Measurements from ENCODE around the gene PTPRD. TPM values are rescaled to one million over a fixed set of nuclear protein-coding genes. Genes with fewer than 3 reads are reported as not detected.

Gene PTPRD
- total RNA-seq, 1 experiment from 2014 or later: 69.6 TPM

DNA sequence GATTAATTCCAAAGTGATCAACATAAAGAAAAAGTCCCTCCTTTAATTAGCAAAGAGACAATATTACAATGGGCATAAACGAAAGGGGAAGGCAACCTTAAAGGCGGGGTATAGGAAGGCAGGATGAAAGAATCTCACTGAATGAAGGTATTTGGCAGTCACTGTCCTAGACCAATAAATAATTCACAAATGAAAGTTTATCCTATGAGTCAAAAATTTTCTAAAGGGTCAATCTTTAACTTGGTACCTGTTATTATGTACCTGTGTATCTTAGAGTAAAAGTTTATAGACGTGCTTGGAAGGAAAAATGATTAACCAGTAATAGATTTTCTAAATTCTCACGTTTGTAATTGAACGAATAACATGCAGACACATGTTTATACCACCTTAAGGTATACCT, 1867.5 kb downstream of the PTPRD start:
- POLR2A ChIA-PET: no interaction called here

DNA sequence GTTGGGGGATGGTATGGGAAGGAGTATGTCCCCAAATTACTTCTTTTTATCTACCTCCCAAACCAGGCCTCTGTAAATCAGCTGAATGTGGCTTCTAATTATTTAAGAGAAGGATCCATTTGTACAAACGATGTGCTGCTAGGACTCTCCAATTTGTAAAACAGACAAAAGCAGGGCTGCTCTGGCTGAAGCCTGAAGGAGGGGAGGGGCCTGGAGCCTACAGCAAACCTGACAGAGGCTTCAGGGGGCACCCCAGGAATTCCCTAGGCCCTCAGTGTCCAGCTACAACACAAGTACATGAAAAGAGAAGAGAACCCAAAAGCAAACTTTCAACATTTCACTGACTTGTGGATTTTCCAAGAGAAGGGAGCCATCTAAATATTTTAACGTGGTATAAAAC, 1873.9 kb downstream of the PTPRD start:
- ChIA-PET CTCF (no interaction called here), POLR2A (interaction anchor here (0.6 kb wide), 1 partner anchor 182 kb away, joined by 3 read pairs; no protein-coding TSS in a partner anchor)
- TF ChIP-seq GRHL2 (CRISPR knock-in tag; IDR thresholded peaks at IDR 0.05; ENCODE audit: insufficient replicate concordance, severe bottlenecking): no peak
- TF ChIP-seq GABPB1 (CRISPR knock-in tag; IDR thresholded peaks at IDR 0.05): no peak
- TF ChIP-seq ZNF423 (CRISPR knock-in tag; IDR thresholded peaks at IDR 0.05): no peak
- TF ChIP-seq, protein P1, sequence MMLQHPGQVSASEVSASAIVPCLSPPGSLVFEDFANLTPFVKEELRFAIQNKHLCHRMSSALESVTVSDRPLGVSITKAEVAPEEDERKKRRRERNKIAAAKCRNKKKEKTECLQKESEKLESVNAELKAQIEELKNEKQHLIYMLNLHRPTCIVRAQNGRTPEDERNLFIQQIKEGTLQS (CRISPR knock-in tag; conservative IDR thresholded peaks at IDR 0.05): no peak
- TF ChIP-seq, protein P2, sequence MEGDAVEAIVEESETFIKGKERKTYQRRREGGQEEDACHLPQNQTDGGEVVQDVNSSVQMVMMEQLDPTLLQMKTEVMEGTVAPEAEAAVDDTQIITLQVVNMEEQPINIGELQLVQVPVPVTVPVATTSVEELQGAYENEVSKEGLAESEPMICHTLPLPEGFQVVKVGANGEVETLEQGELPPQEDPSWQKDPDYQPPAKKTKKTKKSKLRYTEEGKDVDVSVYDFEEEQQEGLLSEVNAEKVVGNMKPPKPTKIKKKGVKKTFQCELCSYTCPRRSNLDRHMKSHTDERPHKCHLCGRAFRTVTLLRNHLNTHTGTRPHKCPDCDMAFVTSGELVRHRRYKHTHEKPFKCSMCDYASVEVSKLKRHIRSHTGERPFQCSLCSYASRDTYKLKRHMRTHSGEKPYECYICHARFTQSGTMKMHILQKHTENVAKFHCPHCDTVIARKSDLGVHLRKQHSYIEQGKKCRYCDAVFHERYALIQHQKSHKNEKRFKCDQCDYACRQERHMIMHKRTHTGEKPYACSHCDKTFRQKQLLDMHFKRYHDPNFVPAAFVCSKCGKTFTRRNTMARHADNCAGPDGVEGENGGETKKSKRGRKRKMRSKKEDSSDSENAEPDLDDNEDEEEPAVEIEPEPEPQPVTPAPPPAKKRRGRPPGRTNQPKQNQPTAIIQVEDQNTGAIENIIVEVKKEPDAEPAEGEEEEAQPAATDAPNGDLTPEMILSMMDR (IDR thresholded peaks at IDR 0.05): no peak
- TF ChIP-seq MXD4 (CRISPR knock-in tag; IDR thresholded peaks at IDR 0.05; ENCODE audit: borderline replicate concordance): no peak
- no peak for TF ChIP-seq OVOL2 (CRISPR knock-in tag; IDR thresholded peaks at IDR 0.05; ENCODE audit: borderline replicate concordance)
- no peak for TF ChIP-seq ETV6 (CRISPR knock-in tag; IDR thresholded peaks at IDR 0.05)
- TF ChIP-seq, protein P3, sequence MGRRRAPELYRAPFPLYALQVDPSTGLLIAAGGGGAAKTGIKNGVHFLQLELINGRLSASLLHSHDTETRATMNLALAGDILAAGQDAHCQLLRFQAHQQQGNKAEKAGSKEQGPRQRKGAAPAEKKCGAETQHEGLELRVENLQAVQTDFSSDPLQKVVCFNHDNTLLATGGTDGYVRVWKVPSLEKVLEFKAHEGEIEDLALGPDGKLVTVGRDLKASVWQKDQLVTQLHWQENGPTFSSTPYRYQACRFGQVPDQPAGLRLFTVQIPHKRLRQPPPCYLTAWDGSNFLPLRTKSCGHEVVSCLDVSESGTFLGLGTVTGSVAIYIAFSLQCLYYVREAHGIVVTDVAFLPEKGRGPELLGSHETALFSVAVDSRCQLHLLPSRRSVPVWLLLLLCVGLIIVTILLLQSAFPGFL (CRISPR knock-in tag; IDR thresholded peaks at IDR 0.05; ENCODE audit: borderline replicate concordance): no peak
- TF ChIP-seq, protein P4, sequence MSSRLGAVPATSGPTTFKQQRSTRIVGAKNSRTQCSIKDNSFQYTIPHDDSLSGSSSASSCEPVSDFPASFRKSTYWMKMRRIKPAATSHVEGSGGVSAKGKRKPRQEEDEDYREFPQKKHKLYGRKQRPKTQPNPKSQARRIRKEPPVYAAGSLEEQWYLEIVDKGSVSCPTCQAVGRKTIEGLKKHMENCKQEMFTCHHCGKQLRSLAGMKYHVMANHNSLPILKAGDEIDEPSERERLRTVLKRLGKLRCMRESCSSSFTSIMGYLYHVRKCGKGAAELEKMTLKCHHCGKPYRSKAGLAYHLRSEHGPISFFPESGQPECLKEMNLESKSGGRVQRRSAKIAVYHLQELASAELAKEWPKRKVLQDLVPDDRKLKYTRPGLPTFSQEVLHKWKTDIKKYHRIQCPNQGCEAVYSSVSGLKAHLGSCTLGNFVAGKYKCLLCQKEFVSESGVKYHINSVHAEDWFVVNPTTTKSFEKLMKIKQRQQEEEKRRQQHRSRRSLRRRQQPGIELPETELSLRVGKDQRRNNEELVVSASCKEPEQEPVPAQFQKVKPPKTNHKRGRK (CRISPR knock-in tag; IDR thresholded peaks at IDR 0.05; ENCODE audit: borderline replicate concordance): no peak
- no peak for TF ChIP-seq PRRX2 (CRISPR knock-in tag; IDR thresholded peaks at IDR 0.05)
- TF ChIP-seq, protein P5, sequence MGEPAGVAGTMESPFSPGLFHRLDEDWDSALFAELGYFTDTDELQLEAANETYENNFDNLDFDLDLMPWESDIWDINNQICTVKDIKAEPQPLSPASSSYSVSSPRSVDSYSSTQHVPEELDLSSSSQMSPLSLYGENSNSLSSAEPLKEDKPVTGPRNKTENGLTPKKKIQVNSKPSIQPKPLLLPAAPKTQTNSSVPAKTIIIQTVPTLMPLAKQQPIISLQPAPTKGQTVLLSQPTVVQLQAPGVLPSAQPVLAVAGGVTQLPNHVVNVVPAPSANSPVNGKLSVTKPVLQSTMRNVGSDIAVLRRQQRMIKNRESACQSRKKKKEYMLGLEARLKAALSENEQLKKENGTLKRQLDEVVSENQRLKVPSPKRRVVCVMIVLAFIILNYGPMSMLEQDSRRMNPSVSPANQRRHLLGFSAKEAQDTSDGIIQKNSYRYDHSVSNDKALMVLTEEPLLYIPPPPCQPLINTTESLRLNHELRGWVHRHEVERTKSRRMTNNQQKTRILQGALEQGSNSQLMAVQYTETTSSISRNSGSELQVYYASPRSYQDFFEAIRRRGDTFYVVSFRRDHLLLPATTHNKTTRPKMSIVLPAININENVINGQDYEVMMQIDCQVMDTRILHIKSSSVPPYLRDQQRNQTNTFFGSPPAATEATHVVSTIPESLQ (CRISPR knock-in tag; IDR thresholded peaks at IDR 0.05): no peak
- TF ChIP-seq, protein P6, sequence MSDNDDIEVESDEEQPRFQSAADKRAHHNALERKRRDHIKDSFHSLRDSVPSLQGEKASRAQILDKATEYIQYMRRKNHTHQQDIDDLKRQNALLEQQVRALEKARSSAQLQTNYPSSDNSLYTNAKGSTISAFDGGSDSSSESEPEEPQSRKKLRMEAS (CRISPR knock-in tag; IDR thresholded peaks at IDR 0.05): no peak
- Mint-ChIP-seq H3K27ac (peak overlapping the region; percentile 45; the same call in 1 of the 2 replicates), H3K4me3 (no peak overlapping the region), H3K36me3 (no peaks in the 10 kb centered on the region), H3K4me1 (peaks cover 40% of the 10 kb centered on the region), H3K9me3 (peaks cover 7% of the 10 kb centered on the region; the same call in 1 of the 2 replicates), H3K27me3 (ENCODE audit: low read depth) (no peaks in the 10 kb centered on the region)
- ATAC-seq (peak; percentile 54), DNase-seq (ENCODE audit: low spot score) (no peak)

More for the DNA sequence above, 1867.5 kb downstream of the PTPRD start:
- CTCF ChIA-PET: no interaction called here
- H3K27me3 Mint-ChIP-seq (ENCODE audit: low read depth): no peaks in the 10 kb centered on the region
- no peak for DNase-seq (ENCODE audit: low spot score)
- no peak overlapping the region for H3K4me3 Mint-ChIP-seq
- H3K4me1 Mint-ChIP-seq: peaks cover 20% of the 10 kb centered on the region
- no peak overlapping the region for H3K27ac Mint-ChIP-seq
- ATAC-seq: no peak
- no peaks in the 10 kb centered on the region for H3K36me3 Mint-ChIP-seq
- TF ChIP-seq TP53 (CRISPR knock-in tag; IDR thresholded peaks at IDR 0.05): no peak
- TF ChIP-seq, protein P6 (CRISPR knock-in tag; IDR thresholded peaks at IDR 0.05): no peak
- TF ChIP-seq, protein P7, sequence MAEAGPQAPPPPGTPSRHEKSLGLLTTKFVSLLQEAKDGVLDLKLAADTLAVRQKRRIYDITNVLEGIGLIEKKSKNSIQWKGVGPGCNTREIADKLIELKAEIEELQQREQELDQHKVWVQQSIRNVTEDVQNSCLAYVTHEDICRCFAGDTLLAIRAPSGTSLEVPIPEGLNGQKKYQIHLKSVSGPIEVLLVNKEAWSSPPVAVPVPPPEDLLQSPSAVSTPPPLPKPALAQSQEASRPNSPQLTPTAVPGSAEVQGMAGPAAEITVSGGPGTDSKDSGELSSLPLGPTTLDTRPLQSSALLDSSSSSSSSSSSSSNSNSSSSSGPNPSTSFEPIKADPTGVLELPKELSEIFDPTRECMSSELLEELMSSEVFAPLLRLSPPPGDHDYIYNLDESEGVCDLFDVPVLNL (CRISPR knock-in tag; IDR thresholded peaks at IDR 0.05; ENCODE audit: borderline replicate concordance, low read depth): no peak
- TF ChIP-seq ZNF263 (CRISPR knock-in tag; IDR thresholded peaks at IDR 0.05; ENCODE audit: low read depth): no peak
- no peak for TF ChIP-seq GTF2I (CRISPR knock-in tag; conservative IDR thresholded peaks at IDR 0.05)
- no peak for TF ChIP-seq IRF2 (CRISPR knock-in tag; IDR thresholded peaks at IDR 0.05; ENCODE audit: borderline replicate concordance, low read depth)
- TF ChIP-seq ZBTB21 (CRISPR knock-in tag; IDR thresholded peaks at IDR 0.05; ENCODE audit: borderline replicate concordance): no peak
- TF ChIP-seq, protein P8, sequence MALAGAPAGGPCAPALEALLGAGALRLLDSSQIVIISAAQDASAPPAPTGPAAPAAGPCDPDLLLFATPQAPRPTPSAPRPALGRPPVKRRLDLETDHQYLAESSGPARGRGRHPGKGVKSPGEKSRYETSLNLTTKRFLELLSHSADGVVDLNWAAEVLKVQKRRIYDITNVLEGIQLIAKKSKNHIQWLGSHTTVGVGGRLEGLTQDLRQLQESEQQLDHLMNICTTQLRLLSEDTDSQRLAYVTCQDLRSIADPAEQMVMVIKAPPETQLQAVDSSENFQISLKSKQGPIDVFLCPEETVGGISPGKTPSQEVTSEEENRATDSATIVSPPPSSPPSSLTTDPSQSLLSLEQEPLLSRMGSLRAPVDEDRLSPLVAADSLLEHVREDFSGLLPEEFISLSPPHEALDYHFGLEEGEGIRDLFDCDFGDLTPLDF (CRISPR knock-in tag; IDR thresholded peaks at IDR 0.05): no peak
- TF ChIP-seq, protein P9, sequence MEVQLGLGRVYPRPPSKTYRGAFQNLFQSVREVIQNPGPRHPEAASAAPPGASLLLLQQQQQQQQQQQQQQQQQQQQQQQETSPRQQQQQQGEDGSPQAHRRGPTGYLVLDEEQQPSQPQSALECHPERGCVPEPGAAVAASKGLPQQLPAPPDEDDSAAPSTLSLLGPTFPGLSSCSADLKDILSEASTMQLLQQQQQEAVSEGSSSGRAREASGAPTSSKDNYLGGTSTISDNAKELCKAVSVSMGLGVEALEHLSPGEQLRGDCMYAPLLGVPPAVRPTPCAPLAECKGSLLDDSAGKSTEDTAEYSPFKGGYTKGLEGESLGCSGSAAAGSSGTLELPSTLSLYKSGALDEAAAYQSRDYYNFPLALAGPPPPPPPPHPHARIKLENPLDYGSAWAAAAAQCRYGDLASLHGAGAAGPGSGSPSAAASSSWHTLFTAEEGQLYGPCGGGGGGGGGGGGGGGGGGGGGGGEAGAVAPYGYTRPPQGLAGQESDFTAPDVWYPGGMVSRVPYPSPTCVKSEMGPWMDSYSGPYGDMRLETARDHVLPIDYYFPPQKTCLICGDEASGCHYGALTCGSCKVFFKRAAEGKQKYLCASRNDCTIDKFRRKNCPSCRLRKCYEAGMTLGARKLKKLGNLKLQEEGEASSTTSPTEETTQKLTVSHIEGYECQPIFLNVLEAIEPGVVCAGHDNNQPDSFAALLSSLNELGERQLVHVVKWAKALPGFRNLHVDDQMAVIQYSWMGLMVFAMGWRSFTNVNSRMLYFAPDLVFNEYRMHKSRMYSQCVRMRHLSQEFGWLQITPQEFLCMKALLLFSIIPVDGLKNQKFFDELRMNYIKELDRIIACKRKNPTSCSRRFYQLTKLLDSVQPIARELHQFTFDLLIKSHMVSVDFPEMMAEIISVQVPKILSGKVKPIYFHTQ (CRISPR knock-in tag; IDR thresholded peaks at IDR 0.05): no peak
- TF ChIP-seq SMAD3 (CRISPR knock-in tag; IDR thresholded peaks at IDR 0.05; ENCODE audit: borderline replicate concordance): no peak
- no peaks in the 10 kb centered on the region for H3K9me3 Mint-ChIP-seq
